GM23338 (cell line): ENCODE results near the gene MSL1.

ENCODE experiments used
- CTCF ChIP-seq, 2 experiments: fragments of 200-600 bp in 1 of 2; sonication (generic) in 1 of 2; conservative IDR thresholded peaks; 2 replicates each; pipeline versions ENCODE4 v1.5.1 to v1.6.1; 2016 to 2017; ENCODE audit warnings: antibody characterized with exemption in 2 of 2, low read depth in 2 of 2, mild to moderate bottlenecking in 2 of 2, moderate library complexity in 1 of 2
- EZH2 ChIP-seq: fragments of 200-600 bp; sonication (generic); IDR thresholded peaks from one replicate; pipeline ENCODE4 v1.8.0; 2017; ENCODE audit warnings: antibody characterized with exemption, mild to moderate bottlenecking, low read depth; ENCODE audit not compliant: unreplicated experiment
- POLR2AphosphoS5 ChIP-seq: IDR thresholded peaks from 2 replicates; pipeline ENCODE4 v1.6.1; 2016; ENCODE audit warnings: antibody characterized with exemption, low read depth
- REST ChIP-seq: IDR thresholded peaks from one replicate; pipeline ENCODE4 v1.6.1; 2018; ENCODE audit warnings: antibody characterized with exemption; ENCODE audit not compliant: unreplicated experiment
- STAT1 ChIP-seq: IDR thresholded peaks from one replicate; pipeline ENCODE4 v1.6.1; 2016; ENCODE audit warnings: antibody characterized with exemption; ENCODE audit not compliant: unreplicated experiment
- ZNF114 ChIP-seq: fragments of 250-450 bp; sonication (Bioruptor Pico); IDR thresholded peaks from 2 replicates; pipeline ENCODE4 v1.5.0; 2020; ENCODE audit warnings: mild to moderate bottlenecking, moderate library complexity

- TF ChIP-seq CTCF (conservative IDR thresholded peaks at IDR 0.05; ENCODE audit: low read depth in 2 of 2) (no peak), EZH2 (no peak), REST (no peak), STAT1 (no peak), POLR2AphosphoS5 (no peak), ZNF114 (CRISPR knock-in tag) (no peak)
These were observed 37.3 kb upstream of the MSL1 start for GRCh38 chr17:40084477-40084876.
